ENCODE data around the gene EXOC3.
A peak's percentile ranks its signal among the peaks of the same experiment; 100 is the strongest.
"Not testable (repeated sequence)": the region's sequence is repeated elsewhere in the genome, so short reads cannot be mapped to it uniquely, and the experiment has no call there.

The EXOC3 gene

DNA sequence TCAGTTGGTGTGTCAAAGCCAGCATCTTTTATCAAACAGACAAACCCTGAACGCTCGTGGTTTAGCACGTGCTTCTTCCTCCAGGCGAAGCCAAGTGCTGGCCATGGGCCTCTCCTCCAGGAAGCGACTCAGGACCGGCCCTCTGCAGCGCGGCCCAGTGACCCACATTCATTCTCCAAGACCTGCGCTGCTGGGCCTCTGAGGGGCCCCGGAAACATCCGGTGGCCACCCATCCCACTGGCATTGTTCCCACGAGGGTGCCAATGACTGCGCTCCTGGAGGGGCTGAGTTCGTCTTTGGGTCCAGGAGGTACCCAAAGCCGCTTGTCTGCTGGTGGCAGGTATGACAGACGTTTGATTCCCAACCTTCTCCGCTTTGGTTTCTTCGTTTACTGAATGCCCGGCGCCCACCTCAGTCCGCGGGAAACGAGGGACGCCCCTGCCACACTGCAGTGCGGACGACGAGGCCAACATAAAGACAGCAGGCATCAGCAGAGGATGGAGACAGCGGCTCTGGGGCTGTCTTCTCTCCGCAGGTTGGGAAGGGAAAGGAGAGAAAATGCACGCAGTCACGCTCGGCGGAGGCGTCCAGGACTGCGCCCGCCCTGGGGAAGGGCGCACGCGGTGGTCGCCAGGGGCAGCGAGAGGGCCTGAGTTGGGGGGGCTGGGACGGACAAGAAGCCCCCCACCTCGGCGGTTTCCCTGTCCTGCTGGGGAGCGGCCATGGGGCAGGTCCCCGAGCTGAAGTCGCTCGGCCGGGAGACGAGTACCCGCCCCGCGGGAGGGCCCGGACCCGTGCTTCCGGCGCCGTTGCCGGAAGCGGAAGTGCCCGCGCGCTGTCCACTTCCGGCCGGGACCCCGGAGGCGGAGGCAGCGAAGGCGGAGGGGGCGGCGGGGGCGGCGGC, at the start of gene EXOC3:
Gene EXOC3, plus strand, starts transcription at position 842 of the 904 bp plus-strand sequence. CDS start 3,030 bp downstream, outside the sequence.
- peak; percentile 47 for DNase-seq (ENCODE audit: low read depth)

DNA sequence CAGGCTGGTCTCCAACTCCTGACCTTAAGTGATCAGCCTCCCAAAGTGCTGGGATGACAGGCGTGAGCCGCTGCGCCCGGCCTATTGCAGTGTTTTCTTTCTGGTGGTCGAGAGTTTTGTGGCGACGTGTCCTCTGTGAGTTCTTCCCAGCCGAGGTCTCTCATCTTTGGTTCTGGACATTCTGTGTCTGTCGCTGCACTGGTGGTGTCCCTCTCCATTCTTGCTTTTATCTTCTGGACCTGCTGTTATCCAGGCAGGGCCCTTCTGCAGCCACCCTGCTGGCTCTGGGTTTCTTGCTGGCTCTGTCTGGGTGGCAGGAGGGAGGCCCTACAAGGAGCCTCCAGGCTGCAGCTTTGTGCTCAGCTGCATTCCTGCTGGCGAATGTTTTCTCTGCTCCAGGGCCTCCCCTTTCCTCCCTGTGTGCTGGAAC, 49.1 kb upstream of the EXOC3 start:
- no peak for DNase-seq (ENCODE audit: low read depth)

DNA sequence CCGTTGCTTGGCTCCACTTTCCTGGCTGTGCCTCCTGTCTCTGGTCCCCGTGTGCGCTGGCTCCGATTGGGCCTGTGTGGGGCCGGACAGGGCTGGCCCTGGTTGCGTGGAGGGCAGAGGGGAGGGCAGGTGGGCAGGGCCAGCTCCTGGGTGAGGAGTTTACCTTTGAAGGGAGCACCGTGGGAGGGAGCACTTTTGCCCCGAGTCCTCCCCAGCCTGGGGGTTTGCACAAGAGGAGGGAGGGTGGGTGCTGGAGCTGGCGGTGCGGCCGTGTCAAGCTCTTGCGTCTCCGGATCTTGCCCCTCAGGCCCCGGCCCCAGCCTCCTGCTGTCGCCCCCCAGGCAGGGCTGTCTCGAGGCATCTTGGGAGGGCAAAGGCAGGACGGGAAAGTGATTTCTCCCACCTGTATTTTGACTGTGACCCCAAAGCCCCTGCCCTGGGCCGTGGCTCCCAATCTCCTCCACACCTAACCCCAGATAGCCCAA, 48.3 kb upstream of the EXOC3 start:
- no peak for DNase-seq (ENCODE audit: low read depth)

DNA sequence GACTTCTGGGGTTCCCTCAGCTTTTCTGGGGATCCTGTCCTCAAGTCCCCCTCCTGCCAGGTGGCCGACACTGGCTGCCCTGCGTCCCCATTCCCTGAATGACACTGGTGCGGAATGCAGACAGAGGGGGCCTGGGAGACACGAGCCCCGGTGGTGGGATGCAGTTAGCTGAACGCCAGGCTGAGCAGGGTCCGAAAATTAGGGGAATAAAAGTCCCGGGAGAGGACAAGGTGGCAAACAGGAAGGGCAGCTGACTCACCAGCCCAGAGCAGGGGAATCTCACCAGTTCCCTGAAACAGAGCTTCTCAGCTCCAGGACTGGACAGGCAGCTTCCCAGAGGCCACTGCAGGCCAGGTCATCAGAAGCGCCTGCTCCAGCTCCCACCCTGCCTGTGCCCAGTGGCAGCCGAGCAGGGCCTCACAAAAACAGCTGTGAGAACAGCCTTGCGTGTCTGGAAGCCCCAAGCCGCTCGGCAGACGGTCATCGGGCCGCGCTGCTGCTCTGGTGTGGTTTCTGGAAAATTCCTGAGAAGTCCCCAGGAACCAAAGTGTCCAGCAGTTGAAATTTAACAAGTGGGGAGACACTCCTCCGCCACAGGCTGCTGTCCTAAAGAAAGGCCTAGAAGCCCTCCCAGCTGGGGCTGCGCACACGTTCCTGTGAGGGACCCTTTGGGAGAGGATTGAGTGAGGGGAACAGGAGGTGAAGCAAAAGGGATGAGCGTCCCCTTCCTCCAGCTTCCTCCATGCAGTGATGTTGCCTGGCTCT, 47.6 kb upstream of the EXOC3 start:
- DNase-seq (ENCODE audit: low read depth) = peak; percentile 96

DNA sequence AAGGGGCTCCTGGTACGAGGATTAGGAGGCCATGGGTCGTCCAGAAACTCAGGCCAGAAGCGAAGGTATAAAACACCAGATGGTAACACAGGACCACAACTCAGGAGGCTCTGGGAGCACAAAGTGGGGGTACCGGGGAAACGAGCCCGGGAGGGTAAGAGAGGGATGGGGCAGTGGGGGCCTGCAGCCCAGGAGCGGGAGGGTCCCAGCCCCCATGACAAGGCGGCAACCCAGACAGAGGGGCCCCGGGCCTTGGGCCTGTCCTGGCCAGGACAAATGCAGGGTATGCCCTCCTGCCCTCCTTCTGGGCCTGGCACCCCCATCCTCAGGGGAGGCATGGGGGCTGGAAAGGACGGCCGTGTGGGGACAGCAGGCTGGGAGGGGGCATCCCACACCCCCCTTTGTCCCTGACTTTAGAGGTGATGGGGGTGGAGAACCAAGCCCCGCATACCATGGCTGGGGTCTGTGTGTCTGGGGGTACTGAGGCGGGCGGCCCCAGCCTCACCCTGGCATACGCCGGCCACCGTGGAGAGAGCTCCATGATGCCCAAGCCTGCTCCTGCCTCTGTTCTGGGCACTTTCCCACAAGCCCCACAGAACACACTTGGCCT, 47.0 kb upstream of the EXOC3 start:
- DNase-seq (ENCODE audit: low read depth) = no peak

DNA sequence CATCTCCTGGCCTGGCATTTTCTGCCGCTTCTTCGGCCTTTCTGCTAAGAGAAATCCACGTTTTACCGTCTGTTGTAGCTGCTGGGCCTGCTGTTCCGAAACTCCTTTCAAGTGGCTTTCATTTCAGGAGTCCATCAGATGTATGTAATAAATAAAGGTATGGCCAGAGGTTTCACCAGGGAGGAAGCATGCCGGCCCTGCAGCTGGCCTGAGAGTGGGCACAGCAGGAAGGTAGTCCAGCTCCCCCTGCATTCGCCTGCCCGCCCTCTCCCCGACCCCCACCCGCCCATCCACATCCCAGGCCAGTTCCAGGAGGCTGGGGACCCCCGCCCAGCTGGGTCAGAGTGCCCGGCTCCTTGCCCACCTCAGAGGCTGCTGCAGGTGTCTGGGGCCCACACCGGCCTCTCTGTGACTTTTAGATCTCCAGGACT, 46.4 kb upstream of the EXOC3 start:
- DNase-seq (ENCODE audit: low read depth) = no peak

DNA sequence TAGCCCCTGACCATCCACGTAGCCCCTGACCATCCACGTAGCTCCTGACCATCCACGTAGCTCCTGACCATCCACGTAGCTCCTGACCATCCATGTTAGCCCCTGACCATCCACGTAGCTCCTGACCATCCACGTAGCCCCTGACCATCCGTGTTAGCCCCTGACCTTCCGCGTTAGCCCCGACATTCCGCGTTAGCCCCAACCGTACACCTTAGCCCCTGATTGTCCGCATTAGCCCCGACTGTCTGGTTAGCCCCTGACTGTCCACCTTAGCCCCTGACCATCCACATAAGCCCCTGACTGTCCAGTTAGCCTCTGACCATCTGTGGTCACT, 44.9 kb upstream of the EXOC3 start:
- DNase-seq (ENCODE audit: low read depth) = not testable (repeated sequence)

DNA sequence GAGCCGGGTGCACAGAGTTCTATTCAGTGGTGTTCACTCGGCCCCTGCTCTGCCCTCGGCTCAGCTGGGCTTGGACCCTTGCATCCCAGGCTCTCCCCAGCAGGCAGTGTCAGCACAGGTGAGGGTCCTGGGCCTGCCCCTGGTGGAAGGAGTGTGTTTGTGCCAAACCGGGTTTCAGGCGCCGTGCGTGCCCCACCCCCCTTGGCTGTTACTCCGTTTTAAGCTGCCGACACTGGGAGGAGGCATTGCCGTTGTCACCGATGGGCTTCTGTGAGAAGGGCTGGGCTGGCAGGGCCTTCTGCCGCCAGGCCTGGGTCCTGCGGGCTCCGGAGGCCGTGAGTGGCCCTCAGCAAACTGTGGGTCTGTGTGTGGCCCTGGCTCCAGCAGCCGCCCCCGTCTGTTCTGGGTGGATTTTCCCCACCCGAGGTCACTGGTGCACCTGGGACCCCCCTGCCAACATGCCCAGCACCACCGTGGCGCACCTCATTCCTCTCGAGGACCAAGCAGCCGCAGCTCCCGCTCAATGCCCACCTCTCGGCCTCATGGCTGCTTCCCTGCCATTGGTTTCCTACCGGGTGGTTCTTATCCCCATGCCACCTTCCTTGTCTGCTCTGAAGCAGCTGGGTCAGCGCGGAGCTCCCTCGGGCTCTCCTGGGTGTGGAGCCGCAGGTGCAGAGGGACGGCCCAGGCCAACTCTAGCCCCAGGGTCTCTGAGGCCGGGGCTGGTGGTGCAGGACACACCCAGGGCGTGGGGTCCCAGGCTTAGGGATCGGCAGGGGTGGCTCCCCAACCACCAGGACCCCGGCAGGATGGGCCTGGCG, 44.3 kb upstream of the EXOC3 start:
- no peak for DNase-seq (ENCODE audit: low read depth)

DNA sequence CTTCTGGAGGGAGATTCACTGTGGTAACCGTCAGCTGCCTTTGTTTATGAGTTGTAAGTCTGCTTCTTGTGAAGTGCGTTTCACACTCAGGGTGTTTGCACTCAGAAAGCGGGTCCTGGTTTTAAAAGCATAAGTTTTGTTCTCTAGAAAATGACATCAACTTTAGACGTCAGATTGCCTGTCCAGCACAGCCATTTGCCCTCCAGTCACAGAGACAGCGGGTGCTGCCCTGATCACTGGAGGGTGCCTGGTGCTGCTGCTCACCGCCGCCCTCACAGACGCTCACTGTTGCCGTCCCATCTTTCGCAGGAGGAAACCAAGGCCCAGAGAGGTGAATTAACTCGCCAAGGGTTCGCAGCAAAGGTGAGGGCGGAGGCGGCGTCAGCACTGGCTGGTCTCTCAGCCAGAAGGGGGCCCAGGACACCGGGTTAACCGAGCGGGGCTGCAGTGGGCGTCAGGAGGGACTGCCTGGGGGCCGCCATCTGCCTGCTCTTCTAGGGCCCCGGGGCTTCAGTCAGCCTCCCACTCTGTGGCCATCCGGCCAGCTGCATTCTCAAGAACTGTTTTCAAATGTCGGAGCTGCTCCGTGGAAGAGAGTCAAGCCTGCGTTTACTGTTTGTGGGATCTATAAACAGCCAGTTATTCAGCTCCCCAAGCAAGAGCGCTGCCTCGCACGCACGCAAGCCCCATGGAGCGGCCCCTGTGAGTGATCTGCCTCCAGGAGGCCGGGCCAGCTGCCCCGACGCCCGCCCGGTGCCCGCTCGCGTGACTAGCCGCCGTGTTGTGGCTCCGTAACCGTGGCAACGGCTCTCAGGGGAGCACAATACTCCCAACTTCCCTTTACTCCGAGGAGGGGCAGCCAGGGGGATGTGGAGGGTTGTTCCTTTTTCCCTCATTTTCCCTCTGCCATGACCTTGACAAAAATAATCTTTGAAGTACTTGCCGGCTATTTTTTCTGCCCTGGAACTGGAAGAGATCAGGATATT, 43.4 kb upstream of the EXOC3 start:
- DNase-seq (ENCODE audit: low read depth) = peak; percentile 97

DNA sequence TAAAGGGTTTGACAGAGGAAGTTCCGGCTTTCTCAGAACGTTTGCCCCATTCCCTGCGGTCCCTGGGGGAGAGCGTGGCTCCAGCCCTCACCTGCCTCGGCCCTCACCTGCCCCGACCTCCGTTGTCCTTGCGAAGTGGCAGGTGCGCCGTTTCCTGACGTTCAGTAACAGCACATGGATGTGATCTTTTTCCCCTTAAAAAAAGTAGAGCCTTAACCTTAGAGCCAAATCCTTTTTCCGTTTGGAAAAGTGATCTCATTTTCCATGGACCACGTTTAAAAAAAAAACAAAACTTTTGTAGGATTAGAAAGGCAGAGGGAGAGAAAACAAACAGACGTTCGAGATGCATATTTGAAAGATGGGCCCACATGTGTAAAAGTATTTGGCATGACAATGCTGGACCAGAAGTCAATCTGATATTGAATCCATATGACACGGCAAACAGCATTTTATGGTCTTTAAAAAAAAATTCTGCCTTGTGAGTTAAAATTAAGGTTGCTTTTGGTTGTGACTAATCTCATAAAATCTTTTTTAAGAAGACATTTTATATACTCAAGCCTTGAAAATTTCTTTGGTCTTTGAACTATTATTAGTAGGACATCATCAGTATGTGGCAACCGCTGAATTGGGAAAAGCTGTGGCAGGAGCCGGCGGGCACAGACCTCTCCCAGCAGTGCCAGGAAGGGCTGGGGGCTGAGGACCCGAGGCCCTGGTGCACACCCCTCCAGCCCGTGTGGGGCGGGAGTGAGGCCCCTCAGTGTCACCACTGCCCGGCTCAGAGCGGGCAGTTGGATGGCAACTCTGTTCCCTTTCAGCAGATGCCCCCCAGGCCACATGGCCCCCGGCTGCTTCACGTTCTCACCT, 42.5 kb upstream of the EXOC3 start:
- DNase-seq (ENCODE audit: low read depth) = peak; percentile 94

DNA sequence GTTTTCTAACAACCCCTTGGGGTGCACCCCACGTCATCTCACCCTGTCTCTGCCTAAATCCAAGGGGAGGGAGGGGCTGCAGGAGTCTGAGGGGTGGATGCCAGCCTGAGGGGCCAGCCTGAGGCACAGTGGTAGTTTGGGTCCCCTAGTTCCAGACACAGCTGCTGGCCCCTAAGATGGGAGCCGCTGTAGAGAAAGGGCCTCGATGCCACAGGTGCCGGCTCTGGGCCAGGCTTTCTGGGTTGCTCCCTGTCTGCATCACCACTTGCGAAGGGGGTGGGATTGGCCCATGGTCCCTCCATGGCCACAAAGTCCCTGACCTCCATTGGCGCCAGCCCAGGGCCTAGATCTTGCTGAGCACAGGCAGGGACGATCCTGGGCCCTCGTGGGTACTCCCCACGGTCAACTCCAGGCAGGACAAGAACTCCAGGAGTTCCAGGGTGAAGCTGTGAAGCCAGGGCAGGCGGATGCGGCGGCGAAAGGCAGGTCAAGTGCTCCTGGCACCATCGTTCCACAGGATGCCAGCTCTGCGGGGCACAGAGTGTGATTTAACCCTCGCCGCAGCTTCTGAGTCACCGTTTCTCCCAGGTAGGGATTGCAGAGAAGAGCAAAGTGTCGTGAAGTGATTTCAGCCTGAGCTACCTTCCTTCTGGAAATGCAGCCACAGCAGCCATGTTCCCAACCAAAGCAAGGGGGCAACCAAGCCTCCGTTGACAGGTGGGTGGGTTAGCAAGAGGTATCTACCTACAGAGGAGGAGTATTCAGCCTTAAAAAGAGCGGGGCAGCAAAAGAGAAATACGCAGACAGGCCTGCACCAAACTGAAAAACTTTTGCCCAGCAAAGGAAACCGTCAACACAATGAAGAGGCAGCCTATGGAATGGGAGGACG, 41.6 kb upstream of the EXOC3 start:
- no peak for DNase-seq (ENCODE audit: low read depth)

DNA sequence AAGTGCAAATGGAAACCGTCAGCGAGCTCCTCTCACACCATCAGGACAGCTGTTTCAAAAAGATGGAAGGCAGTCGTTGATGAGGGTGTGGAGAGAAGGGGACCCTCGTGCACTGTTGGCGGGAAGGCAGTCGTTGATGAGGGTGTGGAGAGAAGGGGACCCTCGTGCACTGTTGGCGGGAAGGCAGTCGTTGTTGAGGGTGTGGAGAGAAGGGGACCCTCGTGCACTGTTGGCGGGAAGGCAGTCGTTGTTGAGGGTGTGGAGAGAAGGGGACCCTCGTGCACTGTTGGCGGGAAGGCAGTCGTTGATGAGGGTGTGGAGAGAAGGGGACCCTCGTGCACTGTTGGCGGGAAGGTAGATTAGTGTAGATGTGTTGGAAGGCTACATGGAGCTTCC, 40.8 kb upstream of the EXOC3 start:
- DNase-seq (ENCODE audit: low read depth) = not testable (repeated sequence)

DNA sequence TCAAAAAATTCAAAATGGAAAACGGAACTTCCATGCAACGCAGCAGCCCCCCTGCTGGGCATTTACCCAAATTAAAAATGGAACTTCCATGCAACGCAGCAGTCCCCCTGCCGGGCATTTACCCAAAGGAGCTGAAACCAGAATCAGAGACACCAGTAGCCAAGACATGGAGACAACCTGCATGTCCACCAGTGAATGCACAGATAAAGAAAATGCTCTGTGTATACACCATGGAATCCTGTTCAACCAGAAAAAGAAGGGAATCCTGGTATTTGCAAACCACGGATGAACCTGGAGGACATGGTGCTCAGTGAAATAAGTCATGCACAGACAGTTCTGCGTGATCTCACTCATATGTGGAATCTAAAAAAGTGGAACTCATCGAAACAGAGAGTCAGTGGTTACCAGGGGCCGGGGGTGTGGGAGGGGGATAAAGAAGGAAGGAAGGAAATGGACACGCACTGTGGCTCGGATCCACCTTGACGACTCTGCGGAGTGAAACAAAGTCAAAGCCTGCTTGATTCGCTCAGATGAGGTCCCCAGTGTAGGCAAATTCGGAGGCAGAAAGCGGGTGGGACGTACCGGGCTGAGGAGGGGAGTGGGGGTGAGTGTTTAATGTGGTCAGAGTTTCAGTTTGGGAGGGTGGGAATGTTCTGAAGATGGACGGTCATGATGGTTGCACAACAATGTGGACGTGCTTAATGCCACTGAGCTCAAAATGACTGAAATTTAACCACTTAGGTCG, 40.2 kb upstream of the EXOC3 start:
- DNase-seq (ENCODE audit: low read depth) = no peak

DNA sequence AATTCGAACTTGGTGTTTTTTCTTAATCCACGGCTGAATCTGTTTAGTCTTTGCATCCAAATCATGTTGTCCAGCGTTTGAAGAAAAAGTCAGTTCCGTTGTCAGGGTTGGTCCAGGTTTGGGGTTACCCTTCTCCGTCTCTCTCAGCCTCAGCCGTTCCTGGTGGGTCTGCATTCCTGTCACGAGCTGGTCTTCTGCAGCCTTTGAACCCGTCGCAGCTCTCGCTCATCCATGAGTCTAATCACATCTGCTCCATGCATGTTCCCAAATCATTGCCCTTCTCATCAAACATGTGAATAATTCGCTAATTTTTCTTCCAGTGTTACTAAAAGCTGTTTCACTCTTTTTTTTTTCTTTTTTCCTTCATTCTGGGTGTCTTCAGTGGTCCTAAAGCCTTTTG, 39.0 kb upstream of the EXOC3 start:
- no peak for DNase-seq (ENCODE audit: low read depth)

DNA sequence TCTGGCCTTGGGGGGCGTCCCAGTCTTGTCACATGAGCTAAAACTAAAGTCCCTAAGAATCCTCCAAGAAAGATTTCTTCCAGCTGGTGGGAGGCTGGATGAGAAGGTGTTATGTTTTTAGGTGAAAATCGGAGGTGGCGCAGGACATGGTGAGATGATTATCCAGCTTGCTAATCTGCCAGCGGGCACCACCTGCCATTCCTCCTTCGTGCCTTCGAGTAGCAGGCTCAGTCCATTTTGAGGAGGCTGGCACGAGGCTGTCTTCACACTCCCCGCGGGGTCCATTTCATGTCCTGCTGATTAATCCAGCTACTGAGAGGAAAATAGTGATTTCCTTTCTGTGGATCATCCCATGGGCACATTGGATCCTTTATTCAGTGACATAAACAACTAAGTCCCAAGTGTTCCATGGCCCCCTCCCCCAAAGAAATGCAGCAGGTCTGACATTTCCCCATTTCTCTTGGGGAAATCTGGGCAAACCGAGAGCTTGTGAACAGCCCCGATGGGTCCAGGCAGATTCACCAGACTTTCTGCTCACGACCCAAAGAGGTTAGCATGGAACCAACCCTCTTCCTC, 38.2 kb upstream of the EXOC3 start:
- DNase-seq (ENCODE audit: low read depth) = no peak

DNA sequence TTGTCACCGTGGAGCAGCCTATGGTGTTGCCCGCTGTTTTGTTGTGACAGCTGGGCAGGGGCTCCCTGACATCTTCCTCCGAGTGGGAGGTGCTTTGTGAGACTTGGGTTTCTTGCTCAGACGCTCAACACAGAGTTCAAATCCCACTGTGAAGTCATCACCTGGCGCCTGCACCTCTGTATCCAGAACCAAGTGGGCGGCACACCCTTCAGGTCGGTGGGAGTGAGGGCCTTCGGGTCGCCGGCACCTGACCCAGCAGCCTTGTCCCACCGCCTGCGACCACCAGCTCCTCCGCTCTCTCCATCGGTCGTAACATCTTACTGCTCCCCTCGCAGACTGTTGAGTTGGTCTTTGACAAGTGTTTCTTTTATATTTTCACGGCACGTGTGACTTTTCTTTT, 37.6 kb upstream of the EXOC3 start:
- DNase-seq (ENCODE audit: low read depth) = no peak

DNA sequence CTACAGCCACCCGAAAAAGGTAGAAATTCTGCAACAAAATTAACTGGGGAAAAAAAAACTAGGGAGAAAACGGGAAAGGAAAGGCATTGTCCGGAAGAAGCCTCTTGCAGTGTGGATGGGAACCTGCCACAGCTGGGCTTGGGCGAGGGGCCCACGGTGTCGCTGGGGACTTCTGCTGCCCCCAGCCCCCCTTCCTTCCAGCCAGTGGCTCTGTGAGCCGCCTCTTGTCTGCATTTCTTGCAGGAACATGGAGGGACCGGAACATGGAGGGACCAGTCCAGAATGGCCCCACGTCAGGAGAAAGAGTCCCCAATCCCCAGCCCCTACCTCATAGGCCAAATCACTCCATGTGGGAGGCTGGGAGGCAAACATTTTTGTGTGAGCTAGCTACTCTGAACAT, 36.9 kb upstream of the EXOC3 start:
- no peak for DNase-seq (ENCODE audit: low read depth)

All from GM04504 (cell line).